ENCODE measurements around the gene ACOXL.

ACOXL gene

GRCh38 chr2:111117598-111118480 lies 385.5 kb downstream of the ACOXL start:
- H3K4me3 ChIP-seq (ENCODE audit: low read length) = no peak overlapping the region; the same call in 1 of the 2 replicates
- no peak for TF ChIP-seq ZNF274 (IDR thresholded peaks at IDR 0.05; ENCODE audit: low read depth, low read length)

DNA sequence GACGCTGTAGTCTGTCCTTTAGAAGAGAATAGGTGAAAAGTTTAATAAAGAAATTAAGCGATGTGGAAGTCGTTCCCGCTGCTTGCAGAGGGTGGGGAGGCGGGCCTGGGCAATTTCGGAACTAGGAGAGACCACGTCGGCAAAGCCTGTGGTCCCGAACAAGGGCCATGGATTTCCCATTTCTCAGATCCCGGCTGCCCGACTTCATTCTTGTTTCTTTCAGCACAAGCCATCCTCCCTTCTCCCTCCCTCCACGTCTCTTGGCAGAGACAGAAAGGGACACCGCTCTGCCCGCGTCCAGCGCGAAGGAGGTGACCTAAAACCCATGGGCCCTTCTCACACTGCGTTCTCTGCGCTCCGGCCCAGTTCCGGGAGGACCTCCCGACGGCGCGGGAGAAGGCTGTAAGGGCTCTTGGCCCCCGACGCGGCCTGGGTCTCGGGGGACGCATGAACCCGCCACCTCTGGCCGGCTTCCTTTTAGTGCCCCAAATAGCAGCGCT lies 386.2 kb downstream of the ACOXL start:
- TF ChIP-seq ZNF274 (IDR thresholded peaks at IDR 0.05; ENCODE audit: low read depth, low read length) = no peak
- no peak overlapping the region; the same call in 1 of the 2 replicates for H3K4me3 ChIP-seq (ENCODE audit: low read length)

DNA sequence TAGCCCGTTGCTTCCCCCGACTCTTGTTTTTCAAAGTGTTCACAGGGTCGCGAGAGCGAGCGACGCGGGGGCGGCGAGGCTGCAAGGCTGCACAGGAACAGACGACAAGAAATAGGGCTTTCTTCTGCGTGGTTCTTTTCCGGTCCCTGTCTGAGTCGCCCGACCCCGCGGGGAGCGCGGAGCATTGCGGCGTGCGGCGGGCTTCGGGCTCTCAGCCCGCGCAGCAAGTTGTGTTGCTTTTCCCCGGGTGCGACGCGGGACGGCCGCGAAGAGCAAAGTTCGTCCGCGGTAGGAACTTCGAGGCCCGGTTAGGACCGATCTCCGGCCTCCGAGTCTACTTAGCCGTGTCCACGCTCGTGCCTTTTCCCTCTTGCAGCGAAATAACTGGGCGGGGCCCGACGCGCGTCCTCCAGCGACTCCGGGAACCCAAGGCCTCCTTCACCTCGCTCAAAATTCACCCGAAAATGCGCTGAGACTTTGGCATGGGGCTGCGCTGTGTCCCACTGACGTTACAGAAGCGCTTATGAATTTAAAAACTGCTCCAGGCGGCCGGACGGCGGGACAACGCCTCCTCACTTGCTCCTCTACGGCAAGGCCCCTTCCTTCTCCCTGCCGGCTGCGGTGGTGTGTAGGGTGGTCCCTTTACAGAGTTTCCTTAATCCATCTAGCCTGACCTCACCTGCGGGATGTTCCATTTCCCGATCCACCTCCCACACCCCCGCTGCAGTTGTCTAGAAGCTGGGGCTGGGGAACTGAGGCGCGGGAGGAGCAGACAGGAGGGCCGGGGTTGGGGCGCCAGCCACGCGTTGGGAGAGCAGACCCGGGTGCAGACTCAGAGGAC lies 386.8 kb downstream of the ACOXL start:
- no peak overlapping the region; the same call in 1 of the 2 replicates for H3K4me3 ChIP-seq (ENCODE audit: low read length)
- no peak for TF ChIP-seq ZNF274 (IDR thresholded peaks at IDR 0.05; ENCODE audit: low read depth, low read length)

- H3K4me3 ChIP-seq (ENCODE audit: low read length) = peak overlapping the region; percentile 24; the same call in 1 of the 2 replicates
- no peak for TF ChIP-seq ZNF274 (IDR thresholded peaks at IDR 0.05; ENCODE audit: low read depth, low read length)
Observed at GRCh38 chr2:111119822-111120252, 387.5 kb downstream of the ACOXL start.

DNA sequence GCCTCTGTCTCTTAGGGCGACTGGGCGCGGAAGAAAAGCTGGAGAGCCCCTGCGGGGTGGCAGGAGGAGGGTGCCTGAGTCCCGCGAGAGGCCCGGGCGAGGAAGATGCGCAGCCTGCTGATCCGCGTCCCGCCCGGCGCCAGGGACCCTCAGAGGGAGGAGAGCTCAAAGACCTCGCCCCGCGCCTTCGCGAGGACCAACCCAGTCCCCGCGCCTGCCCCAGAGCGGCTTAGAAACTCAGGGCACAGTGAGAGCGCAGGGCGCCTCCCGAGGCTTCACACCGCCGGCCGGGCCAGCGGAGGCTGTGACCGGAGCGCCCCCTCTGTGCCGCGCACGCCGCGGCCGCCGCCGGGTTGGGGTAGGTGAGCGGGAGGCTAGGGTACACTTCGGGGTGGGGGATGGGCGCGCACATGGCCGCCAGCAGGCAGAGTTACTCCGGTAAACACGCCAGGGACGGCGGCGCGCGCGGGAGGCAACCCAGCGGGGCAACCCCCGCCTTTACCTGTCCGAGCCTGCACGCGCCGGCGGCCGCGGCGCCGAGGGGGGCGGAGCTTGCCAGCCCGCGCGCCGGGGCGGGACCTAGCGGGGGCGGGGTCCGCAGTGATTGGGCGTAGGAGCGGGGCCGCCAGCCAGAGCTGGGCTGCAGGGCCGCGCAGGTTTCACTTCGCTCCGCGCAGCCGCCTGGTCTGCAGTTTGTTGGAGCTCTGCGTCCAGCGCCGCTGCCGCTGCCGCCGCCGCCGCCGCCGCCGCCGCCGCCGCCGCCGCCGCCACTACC lies 388.1 kb downstream of the ACOXL start, which contains the start of gene BCL2L11:
TSS of gene BCL2L11 (plus strand) at position 662 of the 775 bp plus-strand sequence. CDS start 2,832 bp downstream, outside the sequence.
- peak within 1 kb of the TSS; percentile 77 for H3K4me3 ChIP-seq (ENCODE audit: low read length)
- no peak for TF ChIP-seq ZNF274 (IDR thresholded peaks at IDR 0.05; ENCODE audit: low read depth, low read length)

- peak overlapping the region; percentile 77 for H3K4me3 ChIP-seq (ENCODE audit: low read length)
- no peak for TF ChIP-seq ZNF274 (IDR thresholded peaks at IDR 0.05; ENCODE audit: low read depth, low read length)
Observed at GRCh38 chr2:111121028-111121827, 388.9 kb downstream of the ACOXL start.

- peak overlapping the region; percentile 77 for H3K4me3 ChIP-seq (ENCODE audit: low read length)
- TF ChIP-seq ZNF274 (IDR thresholded peaks at IDR 0.05; ENCODE audit: low read depth, low read length) = no peak
Observed at GRCh38 chr2:111121828-111122630, 389.7 kb downstream of the ACOXL start.

GRCh38 chr2:111122631-111123421 lies 390.5 kb downstream of the ACOXL start:
- no peak for TF ChIP-seq ZNF274 (IDR thresholded peaks at IDR 0.05; ENCODE audit: low read depth, low read length)
- peak overlapping the region; percentile 77 for H3K4me3 ChIP-seq (ENCODE audit: low read length)

- TF ChIP-seq ZNF274 (IDR thresholded peaks at IDR 0.05; ENCODE audit: low read depth, low read length) = no peak
- no peak overlapping the region for H3K4me3 ChIP-seq (ENCODE audit: low read length)
Observed at GRCh38 chr2:111123751-111124150, 391.4 kb downstream of the ACOXL start.

- TF ChIP-seq ZNF274 (IDR thresholded peaks at IDR 0.05; ENCODE audit: low read depth, low read length) = no peak
- no peak overlapping the region for H3K4me3 ChIP-seq (ENCODE audit: low read length)
Observed at GRCh38 chr2:111126581-111126980, 394.2 kb downstream of the ACOXL start.

DNA sequence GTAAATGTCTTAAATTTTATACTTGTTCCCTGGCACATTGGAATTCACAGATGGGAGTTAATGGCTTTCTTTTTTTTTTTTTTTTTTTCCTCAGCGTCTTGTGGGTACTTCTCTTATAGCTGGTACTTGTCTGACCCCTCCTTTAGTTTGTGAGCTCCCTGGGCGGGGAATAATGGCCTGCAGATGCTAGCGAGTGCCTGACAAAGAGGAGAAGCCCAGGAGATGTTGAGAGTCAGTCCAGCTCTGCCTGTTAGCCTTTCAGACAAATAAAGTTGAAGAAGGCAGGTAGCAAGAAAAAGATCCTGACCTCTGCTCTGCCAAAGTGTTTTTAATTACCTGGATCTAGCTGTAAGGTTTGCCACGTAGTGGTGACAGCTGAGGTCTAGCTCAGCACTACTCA lies 395.0 kb downstream of the ACOXL start:
- no peak for TF ChIP-seq ZNF274 (IDR thresholded peaks at IDR 0.05; ENCODE audit: low read depth, low read length)
- H3K4me3 ChIP-seq (ENCODE audit: low read length) = no peak overlapping the region
